T-helper 1 cell (primary cell): ENCODE results near the gene RPS6KC1.
"Not testable (repeated sequence)": the region's sequence is repeated elsewhere in the genome, so short reads cannot be mapped to it uniquely, and the experiment has no call there.

Source experiments
- DNase-seq, 5 donors: peaks; one replicate each; pipeline ENCODE4 v3.0.0-alpha.2; 2012 to 2020

RPS6KC1 gene

DNA sequence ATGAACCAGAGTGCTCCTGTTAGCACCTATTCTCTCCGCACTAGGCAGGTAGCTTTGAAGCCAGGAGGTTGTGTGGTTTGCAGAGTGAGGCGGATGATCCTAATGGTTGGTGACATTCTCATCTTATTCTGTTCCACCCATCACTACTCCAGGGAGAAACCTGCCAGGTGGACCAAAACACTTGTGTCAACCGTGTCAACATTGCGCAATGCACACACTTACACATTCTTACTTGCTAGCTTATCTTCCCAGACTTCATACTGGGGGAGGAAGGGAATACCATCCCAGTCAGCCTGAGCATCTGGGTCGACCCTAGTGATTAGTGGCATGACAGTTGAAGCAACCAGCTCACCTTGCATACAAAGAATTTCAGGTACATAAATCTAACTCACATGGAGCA, 236.9 kb downstream of the RPS6KC1 start:
- no peak for DNase-seq

DNA sequence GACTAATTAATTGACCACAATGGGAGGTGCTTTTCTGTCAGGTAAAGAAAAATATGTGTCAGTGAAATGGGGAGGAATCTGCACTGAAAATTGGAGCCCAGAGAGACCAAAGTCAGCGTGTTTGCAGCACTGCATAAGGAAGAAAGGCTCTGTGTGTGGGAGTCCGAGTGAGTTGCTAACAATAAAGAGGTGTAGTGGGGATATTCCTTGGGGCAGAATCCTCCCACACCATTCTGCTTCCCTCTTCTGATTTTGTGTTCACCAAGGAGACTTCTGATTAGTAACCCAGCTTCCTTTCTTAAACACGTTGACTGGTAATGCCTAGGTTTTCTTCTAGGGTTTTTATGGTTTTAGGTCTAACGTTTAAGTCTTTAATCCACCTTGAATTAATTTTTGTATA, 240.5 kb downstream of the RPS6KC1 start:
- no peak for DNase-seq

DNA sequence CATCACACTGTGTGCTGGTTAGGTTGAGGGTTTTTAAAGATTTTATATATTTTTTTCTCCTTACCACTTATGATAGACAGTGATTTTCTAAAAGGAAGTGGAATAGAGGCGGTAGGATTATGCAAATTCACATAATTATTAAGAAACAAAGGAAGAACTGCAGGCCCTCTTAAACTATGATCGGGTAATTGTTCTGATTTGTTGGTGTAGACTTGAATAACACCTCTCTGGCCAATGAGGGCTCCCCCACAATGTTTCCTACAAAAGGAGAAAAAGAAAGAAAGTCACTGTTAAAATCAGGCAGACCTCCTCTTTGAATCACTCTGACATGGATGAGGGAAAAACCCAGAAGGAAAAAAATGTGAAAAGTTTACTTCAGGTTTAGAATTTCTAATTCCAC, 241.6 kb downstream of the RPS6KC1 start:
- no peak for DNase-seq

- DNase-seq = no peak
Observed at GRCh38 chr1:213295860-213296259, 244.8 kb downstream of the RPS6KC1 start.

DNA sequence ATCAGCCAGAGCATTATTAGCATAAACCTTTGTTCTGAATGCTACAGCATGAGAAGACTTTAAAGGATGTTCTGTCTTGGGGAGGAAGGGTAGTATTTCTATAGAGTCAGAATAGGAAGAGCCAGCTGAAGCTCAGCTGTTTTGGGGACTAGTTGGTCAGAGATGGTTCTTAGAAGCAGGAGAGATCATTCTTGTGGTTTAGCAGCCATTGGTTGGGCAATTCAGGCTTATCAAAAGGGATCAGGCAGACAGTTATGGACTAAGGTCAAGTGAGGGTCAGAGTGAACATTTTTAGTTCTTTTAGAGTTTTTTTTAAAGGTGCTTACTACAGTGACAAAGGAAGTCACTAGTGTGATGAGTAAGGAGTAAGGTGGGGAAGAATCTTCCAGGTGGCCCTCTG, 245.5 kb downstream of the RPS6KC1 start:
- no peak for DNase-seq

GRCh38 chr1:213297021-213297420, 246.0 kb downstream of the RPS6KC1 start:
- DNase-seq = no peak

GRCh38 chr1:213300433-213300832, 249.4 kb downstream of the RPS6KC1 start:
- no peak for DNase-seq

DNA sequence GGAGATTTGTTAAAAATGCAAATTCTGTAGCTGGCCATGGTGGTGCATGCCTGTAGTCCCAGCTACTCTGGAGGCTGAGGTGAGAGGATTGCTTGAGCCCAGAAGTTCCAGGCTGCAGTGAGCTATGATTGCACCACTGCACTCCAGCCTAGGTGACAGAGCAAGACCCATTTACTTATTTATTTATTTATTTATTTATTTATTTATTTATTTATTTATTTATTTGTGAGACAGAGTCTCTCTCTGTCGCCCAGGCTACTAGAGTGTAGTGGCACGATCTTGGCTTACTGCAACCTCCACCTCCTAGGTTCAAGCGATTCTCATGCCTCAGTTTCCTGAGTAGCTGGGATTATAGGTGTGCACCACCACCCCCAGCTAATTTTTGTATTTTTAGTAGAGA, 250.5 kb downstream of the RPS6KC1 start:
- not testable (repeated sequence) for DNase-seq

GRCh38 chr1:213303286-213303685, 252.2 kb downstream of the RPS6KC1 start:
- DNase-seq = no peak

- DNase-seq = no peak
Observed at GRCh38 chr1:213315571-213315970, 264.5 kb downstream of the RPS6KC1 start.

DNA sequence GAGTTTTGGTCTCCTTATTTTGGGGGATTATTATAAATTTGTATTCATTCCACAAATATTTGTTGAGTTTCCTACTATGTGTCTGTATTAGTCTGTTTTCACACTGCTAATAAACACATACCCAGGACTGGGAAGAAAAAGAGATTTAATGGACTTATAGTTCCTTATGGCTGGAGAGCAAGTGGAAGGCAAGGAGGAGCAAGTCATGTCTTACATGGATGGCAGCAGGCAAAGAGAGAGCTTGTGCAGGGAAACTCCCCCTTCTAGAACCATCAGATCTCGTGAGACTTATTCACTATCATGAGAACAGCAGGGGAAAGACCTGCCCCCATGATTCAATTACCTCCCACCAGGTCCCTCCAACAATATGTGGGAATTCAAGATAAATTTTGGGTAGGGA, 267.4 kb downstream of the RPS6KC1 start:
- DNase-seq = not testable (repeated sequence)

GRCh38 chr1:213320191-213320870, 269.3 kb downstream of the RPS6KC1 start:
- DNase-seq = no peak
